ENCODE data around the gene ARFGAP1.

The ARFGAP1 gene

DNA sequence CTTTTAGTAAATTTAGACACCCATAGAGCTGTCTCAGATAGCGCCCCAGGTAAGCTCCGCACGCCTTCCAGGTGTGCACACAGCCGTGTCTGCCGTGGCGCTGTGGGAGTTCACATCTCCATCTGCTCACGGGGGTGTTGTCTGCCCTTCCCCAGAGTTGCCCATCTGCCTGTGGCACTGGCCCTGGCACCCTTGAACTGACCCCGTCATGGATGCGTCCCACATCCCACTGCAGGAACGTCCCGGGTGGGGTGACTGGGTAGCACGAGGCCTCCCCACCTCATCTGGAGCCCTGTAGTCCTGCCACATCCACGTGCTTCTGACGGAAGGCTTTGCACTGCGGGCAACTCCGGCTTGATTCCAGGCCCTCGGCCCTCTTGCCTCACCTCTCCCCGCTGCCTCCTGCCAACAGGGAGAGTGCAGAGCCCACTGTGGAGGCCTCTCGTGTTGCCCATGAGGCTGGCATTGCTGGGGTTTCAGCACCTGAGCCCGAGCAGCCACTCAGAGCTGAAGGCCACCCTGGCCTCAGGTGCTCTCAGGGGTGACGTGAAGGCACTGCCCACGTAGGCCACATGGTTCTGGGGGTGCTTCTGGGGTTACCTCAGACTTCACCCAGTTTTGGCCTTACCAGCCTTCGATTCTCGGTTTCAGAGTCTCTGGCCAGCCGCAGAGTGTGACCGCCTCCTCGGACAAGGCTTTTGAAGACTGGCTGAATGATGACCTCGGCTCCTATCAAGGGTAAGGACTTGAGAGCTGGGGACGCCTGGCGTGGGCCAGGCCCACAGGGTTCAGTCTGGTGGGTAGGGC, 5.1 kb downstream of the ARFGAP1 start:
- no peak for DNase-seq (ENCODE audit: low spot score)
- no peak for FAIRE-seq

DNA sequence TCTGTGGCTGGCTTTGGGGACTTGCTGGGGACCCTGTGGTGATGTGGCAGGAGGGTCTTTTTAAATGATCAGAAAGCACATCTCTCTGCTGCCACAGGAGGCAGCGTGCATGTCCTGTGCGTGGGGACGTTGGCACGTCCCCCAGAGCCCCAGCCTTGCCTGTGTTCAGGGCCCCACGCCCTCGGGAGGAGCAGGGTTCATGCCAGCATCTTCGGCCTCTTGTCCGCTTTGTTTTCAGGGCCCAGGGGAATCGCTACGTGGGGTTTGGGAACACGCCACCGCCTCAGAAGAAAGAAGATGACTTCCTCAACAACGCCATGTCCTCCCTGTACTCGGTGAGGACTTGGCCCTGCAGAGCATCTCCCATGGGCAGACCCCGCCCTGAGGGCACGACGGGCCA, 6.0 kb downstream of the ARFGAP1 start:
- DNase-seq (ENCODE audit: low spot score) (no peak), FAIRE-seq (no peak)

- FAIRE-seq: no peak
Observed at GRCh38 chr20:63279931-63280330, 7.3 kb downstream of the ARFGAP1 start.

GRCh38 chr20:63280371-63280770, 7.8 kb downstream of the ARFGAP1 start:
- DNase-seq (ENCODE audit: low spot score) (no peak), FAIRE-seq (no peak)

More at GRCh38 chr20:63279931-63280330, 7.3 kb downstream of the ARFGAP1 start:
- no peak for DNase-seq (ENCODE audit: low spot score)

DNA sequence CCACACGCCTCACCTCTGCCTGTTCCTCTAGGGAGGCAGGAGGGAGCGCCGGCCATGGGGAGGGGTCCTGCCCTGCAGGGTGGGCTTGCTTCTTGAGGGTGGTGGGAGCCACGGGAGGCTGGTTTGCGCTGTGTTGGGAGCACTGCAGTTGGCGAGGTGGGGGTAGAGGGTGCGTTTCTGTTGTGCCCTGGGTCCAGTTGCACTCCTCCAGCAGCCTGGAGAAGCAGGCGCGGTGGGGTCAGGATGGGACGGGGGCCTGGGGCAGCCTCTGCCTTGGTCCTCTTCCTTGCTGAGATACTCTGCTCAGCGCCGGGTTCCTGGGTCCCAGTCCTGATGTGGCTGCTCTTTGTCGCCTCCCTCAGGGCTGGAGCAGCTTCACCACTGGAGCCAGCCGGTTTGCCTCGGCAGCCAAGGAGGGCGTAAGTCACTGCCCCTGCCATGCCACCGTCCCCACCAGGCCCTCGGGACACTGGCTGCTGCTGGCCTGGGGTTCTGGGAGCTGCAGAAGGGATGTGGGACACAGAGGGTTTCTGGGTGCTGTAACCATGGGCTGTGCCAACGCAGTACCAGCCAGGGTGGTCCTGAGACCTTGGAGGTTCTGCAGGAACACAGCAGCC, 8.4 kb downstream of the ARFGAP1 start:
- DNase-seq (ENCODE audit: low spot score) (no peak), FAIRE-seq (no peak)

GRCh38 chr20:63281742-63282665, 9.4 kb downstream of the ARFGAP1 start:
- DNase-seq (ENCODE audit: low spot score) (no peak), FAIRE-seq (no peak)

GRCh38 chr20:63282946-63283345, 10.3 kb downstream of the ARFGAP1 start:
- FAIRE-seq (no peak), DNase-seq (ENCODE audit: low spot score) (no peak)

- DNase-seq (ENCODE audit: low spot score): no peak
- no peak for FAIRE-seq
Observed at GRCh38 chr20:63283397-63284082, 10.9 kb downstream of the ARFGAP1 start.

DNA sequence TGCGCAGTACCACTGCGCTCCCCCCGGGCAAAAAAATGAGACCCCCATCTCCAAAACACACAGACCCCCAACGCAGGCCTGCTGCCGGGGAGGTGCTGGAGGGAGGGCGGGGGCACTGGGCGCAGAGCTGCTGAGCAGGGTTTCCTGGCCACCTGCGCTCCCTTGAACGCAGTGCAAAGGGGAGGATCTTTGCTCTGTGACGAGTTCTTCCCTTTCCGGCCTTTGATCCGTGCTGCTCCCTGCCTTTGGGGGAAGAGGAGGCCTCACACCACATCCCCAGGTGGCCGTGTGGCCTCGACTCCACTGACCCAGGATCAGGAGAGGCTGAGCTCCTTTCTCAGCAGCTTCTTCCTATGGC, 11.4 kb downstream of the ARFGAP1 start:
- FAIRE-seq: no peak
- DNase-seq (ENCODE audit: low spot score): no peak

DNA sequence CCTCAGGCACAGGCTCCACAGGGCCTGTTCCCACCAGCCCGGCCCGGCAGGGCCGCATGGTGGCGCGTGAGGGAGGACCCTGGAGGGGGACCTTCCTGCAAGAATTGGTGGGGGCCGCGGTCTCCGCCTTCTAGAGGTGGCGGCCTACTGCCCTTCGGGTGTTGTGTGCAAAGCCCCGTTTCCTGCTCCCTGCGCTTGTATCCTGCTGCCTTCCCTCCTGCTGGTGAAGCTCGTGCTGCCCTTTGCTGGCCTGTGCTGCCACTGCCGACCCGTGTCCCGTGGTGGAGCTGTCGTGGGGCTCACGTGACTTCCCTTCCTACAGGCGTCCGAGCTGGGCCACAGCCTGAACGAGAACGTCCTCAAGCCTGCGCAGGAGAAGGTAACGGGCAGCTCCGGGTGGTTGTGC, 11.9 kb downstream of the ARFGAP1 start:
- no peak for FAIRE-seq

DNA sequence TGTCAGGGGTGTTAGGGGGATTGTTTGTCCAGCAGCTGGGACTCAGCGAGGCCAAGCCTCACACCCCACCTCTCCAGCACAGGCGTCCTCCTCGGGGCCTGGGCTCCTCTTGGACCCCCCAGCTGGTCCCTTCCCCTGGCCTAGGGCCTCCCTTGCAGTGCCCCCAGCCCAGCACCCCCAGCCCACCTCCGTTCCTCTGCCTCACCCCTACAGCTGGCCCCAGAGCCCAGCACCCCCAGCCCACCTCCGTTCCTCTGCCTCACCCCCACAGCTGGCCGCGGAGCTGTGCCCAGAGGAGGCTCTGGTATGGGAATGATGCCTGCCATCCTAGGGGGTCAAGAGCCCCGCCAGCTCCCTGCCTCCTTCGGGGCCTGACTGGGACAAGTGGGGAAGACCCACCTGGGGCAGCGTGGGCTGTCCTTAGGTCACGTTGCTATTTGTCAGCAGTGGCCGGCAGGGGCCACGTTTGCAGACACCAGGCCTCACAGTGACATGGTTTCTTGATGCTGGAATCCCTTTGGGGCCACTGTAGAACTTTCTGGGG, 12.4 kb downstream of the ARFGAP1 start:
- DNase-seq (ENCODE audit: low spot score): no peak
- FAIRE-seq: no peak

More for the DNA sequence above, 11.9 kb downstream of the ARFGAP1 start:
- DNase-seq (ENCODE audit: low spot score): no peak

- FAIRE-seq (no peak), DNase-seq (ENCODE audit: low spot score) (no peak)
Observed at GRCh38 chr20:63285636-63286615, 13.3 kb downstream of the ARFGAP1 start.

DNA sequence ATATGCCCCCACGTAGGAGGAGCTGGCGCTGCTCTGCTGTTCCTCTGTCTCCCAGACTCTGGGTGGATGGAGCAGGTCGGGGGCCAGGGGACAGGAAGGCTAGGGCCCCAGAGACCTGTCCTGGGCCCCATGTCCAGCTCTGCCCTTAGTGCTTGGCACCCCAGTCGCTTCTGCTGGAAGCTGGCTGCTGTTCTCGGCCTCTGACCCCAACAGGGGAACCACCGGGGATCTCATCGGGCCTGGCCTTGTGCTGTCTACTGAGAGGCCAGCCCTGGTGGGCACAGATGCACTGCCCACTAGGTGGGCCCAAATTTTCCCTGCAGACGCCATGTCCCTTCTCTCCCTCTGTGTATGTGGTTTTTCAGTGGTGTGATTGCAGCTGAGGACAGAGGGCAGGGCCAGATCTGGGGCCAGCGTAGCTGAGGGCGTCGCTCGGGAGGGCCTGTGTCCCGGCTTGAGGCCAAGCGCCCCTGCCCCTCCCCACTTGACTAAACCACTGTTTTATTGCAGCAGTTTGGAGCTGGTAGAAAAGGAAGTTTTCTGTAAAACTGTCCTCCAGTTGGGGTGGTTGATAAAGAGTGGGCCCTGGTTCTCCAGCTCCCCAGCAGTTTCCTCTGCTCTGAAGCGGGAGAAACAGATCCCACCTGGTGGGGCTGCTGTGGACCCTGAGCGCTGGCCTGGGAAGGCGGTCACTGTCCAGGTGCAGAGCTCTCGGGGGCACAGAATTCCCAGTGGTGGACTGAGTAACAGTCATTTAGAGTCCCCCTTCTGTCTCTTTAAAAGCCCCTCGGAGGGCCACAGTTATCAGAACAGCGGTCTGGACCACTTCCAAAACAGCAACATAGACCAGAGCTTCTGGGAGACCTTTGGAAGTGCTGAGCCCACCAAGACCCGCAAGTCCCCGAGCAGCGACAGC, 14.4 kb downstream of the ARFGAP1 start:
- DNase-seq (ENCODE audit: low spot score): no peak
- no peak for FAIRE-seq

- FAIRE-seq: no peak
- DNase-seq (ENCODE audit: low spot score): no peak
Observed at GRCh38 chr20:63287697-63288580, 15.3 kb downstream of the ARFGAP1 start.

- DNase-seq (ENCODE audit: low spot score) (peak; percentile 12), FAIRE-seq (no peak)
Observed at GRCh38 chr20:63288581-63289251, 16.1 kb downstream of the ARFGAP1 start.

DNA sequence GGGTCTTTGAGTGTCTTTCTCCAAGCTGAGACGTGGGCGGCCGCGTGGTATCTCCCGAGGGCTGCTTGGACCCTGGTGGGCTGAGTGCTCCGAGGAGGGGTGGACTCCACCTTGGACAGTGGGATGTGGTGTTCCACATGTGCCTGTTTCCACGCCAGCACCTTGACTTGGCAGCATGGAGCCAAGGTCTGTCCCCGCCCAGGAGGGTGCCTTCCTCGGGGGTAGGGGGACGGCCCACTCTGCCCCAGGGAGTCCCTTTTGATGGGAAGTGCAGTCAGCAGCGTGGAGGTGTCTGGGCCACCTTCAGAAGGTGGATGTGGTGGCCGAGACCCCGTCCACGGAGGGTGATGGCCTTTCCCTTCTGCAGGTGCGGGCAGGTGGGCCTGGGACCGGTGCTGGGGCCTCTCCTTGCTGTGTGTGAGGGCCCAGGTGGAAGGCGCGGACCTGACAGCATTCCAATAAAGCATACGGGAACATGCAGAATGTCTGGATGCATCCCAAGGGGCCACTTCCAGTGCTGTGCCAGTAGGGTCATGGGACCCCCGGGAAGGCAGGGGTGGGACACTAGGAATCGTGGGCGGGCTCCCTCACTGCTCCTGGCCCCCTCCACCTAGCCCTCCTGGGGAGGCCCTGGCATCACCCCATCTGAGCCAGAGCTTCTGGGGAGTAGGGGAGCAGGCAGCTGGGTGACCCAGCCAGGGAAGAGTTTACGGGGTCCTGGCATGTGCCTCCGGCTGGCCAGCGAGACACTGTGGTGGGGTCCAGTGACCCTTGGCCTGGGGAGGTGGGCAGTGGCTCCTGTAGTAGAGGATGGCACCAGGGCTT, 16.9 kb downstream of the ARFGAP1 start:
- FAIRE-seq (no peak), DNase-seq (ENCODE audit: low spot score) (no peak)
